HepG2 (cell line): ENCODE measurements around the gene XPOT. TPM values are rescaled to one million over a fixed set of nuclear protein-coding genes. Genes with fewer than 3 reads are reported as not detected.

Source experiments
- ATAC-seq: fragments of 200-7000 bp; cut with Tn5 transposase; 3 replicates; pipeline ENCODE4 v1.9.1; 2020; ENCODE audit warnings: mild to moderate bottlenecking, moderate library complexity
- BruUV-seq: library from RNA; stranded (reverse); fragments of 400-500 nt; replicated peaks from 2 replicates; lab custom pipeline; 2021; lab: Mats Ljungman, UMichigan
- CTCF ChIA-PET: fragments of 300-600 bp; formaldehyde crosslinking; extraction: SDS; loops from one replicate; lab custom pipeline; 2021; ENCODE audit warnings: low total read pairs, inconsistent platforms, low intra/inter-chr PET ratio; lab: Yijun Ruan, JAX
- POLR2A ChIA-PET: fragments of 350-600 bp; sonication (Branson Sonifier 250); formaldehyde crosslinking; loops from one replicate; lab custom pipeline; 2020; ENCODE audit warnings: antibody characterized with exemption, inconsistent platforms; lab: Yijun Ruan, JAX
- DNase-seq: peaks from one replicate; pipeline ENCODE4 v3.0.0-alpha.2; 2015; ENCODE audit warnings: low spot score
- FAIRE-seq: peaks from 3 replicates; lab custom pipeline; 2011; peaks lifted over from hg19 to GRCh38; lab: Jason Lieb, UNC
- H2AFZ ChIP-seq: one replicate; pipeline ENCODE4 v1.6.1; 2011; ENCODE audit warnings: low read length, inconsistent platforms
- H3K27ac ChIP-seq: fragments of 300-600 bp; 3 replicates; pipeline ENCODE4 v1.8.0; 2011; ENCODE audit warnings: mixed run types, mild to moderate bottlenecking, mixed read lengths, low read length, inconsistent platforms; ENCODE audit not compliant: insufficient read depth; ENCODE audit errors: extremely low read length
- H3K27me3 ChIP-seq, 2 experiments: fragments of 200-600 bp in 1 of 2; 2 replicates in 1 of 2; 3 replicates in 1 of 2; pipeline versions ENCODE4 v1.6.0 to v1.8.0; 2011; ENCODE audit warnings: low read length in 2 of 2, mild to moderate bottlenecking in 2 of 2, moderate library complexity in 2 of 2, inconsistent platforms in 1 of 2; ENCODE audit not compliant: insufficient read depth in 2 of 2, control insufficient read depth in 1 of 2
- H3K36me3 ChIP-seq, 2 experiments: fragments of 200-600 bp in 1 of 2; replicated peaks in 1 of 2; 2 replicates in 1 of 2; 3 replicates in 1 of 2; pipeline versions ENCODE4 v1.5.1 to v1.8.0; 2011; ENCODE audit warnings: low read length in 2 of 2, inconsistent platforms in 1 of 2; ENCODE audit not compliant: insufficient read depth in 2 of 2, control insufficient read depth in 1 of 2
- H3K4me1 ChIP-seq: 2 replicates; pipeline ENCODE4 v1.5.1; 2012; ENCODE audit warnings: low read length, inconsistent platforms; ENCODE audit not compliant: insufficient read depth
- H3K4me2 ChIP-seq: 2 replicates; pipeline ENCODE4 v1.6.0; 2011; ENCODE audit warnings: low read depth, low read length, inconsistent platforms
- H3K4me3 ChIP-seq, 3 experiments: fragments of 200-600 bp in 1 of 3; sonication (generic), shearing (Covaris generic) in 1 of 3; replicated peaks in 1 of 3; 2 replicates each; pipeline ENCODE4 v1.5.1; 2011 to 2016; ENCODE audit warnings: low read length in 3 of 3, inconsistent platforms in 2 of 3, low read depth in 2 of 3, mild to moderate bottlenecking in 2 of 3, control low read depth in 1 of 3, mixed read lengths in 1 of 3; ENCODE audit not compliant: insufficient read depth in 1 of 3
- H3K79me2 ChIP-seq: one replicate; pipeline ENCODE4 v1.6.1; 2011; ENCODE audit warnings: low read length, inconsistent platforms; ENCODE audit not compliant: insufficient read depth
- H3K9ac ChIP-seq: 2 replicates; pipeline ENCODE4 v1.6.0; 2011; ENCODE audit warnings: mild to moderate bottlenecking, low read depth, low read length, inconsistent platforms; ENCODE audit not compliant: insufficient read depth
- H3K9me3 ChIP-seq: 2 replicates; pipeline ENCODE4 v1.5.1; 2012; ENCODE audit warnings: mild to moderate bottlenecking, low read length
- H4K20me1 ChIP-seq: 2 replicates; pipeline ENCODE4 v1.6.0; 2011; ENCODE audit warnings: inconsistent platforms, mild to moderate bottlenecking, low read length, moderate library complexity; ENCODE audit not compliant: insufficient read depth
- CBX1 ChIP-seq: IDR thresholded peaks from one replicate; pipeline ENCODE4 v1.6.1; 2016; ENCODE audit warnings: antibody characterized with exemption, low read depth
- DMTF1 ChIP-seq: sonication (generic); formaldehyde crosslinking; IDR thresholded peaks from 2 replicates; pipeline ENCODE4 v1.4.0; 2020; ENCODE audit warnings: mild to moderate bottlenecking, missing genetic modification reagents
- MBD4 ChIP-seq: IDR thresholded peaks from 2 replicates; pipeline ENCODE4 v1.6.1; 2012; ENCODE audit warnings: low read length, inconsistent platforms, borderline replicate concordance
- MXD4 ChIP-seq: IDR thresholded peaks from 2 replicates; pipeline ENCODE4 v1.6.1; 2016; ENCODE audit warnings: mild to moderate bottlenecking, missing biosample characterization, missing genetic modification reagents
- NBN ChIP-seq: fragments of 450-650 bp; conservative IDR thresholded peaks from 2 replicates; pipeline ENCODE4 v1.6.1; 2017
- PBX3 ChIP-seq: sonication (generic); formaldehyde crosslinking; IDR thresholded peaks from 2 replicates; pipeline ENCODE4 v1.8.1; 2023; ENCODE audit warnings: missing genetic modification reagents, inconsistent platforms, borderline replicate concordance
- SIX1 ChIP-seq: sonication (generic); formaldehyde crosslinking; IDR thresholded peaks from 2 replicates; pipeline ENCODE4 v1.4.0; 2020; ENCODE audit warnings: missing genetic modification reagents, borderline replicate concordance
- SP140L ChIP-seq: sonication (generic); formaldehyde crosslinking; IDR thresholded peaks from 2 replicates; pipeline ENCODE4 v1.4.0; 2020; ENCODE audit warnings: missing genetic modification reagents, borderline replicate concordance
- ZBTB3 ChIP-seq: sonication (generic); formaldehyde crosslinking; IDR thresholded peaks from 2 replicates; pipeline ENCODE4 v1.4.0; 2020; ENCODE audit warnings: low read depth, mild to moderate bottlenecking, moderate library complexity, missing genetic modification reagents, borderline replicate concordance
- ZNF17 ChIP-seq: sonication (generic); formaldehyde crosslinking; IDR thresholded peaks from 2 replicates; pipeline ENCODE4 v1.5.0; 2020; ENCODE audit warnings: mild to moderate bottlenecking, missing genetic modification reagents
- ZNF746 ChIP-seq: sonication (generic); formaldehyde crosslinking; IDR thresholded peaks from 2 replicates; pipeline ENCODE4 v1.8.0; 2022; ENCODE audit warnings: mild to moderate bottlenecking, missing genetic modification reagents
- WGBS: methylation state at CpG from one replicate; pipeline ENCODE4 v1.1.6; 2017; ENCODE audit warnings: low lambda C conversion rate; 5-methylcytosine and 5-hydroxymethylcytosine counted together
- in situ Hi-C: cut with HindIII; loops from 2 replicates; pipeline ENCODE4 v1.10.0; 2017; ENCODE audit warnings: low pct_unique_long_range_greater_than_20kb; ENCODE audit not compliant: extremely low pct_ligation_motif_present
- intact Hi-C: fragments of 100-400 bp; cut with micrococcal nuclease; formaldehyde crosslinking; loops from one replicate; pipeline ENCODE4 v1.10.0; 2022; ENCODE audit not compliant: unreplicated experiment
- polyA plus RNA-seq, 8 experiments: library from polyadenylated mRNA; depleted of rRNA in 3 of 8; stranded (reverse) in 7 of 8; unstranded in 1 of 8; fragments of >200 nt; fragmentation: Illumina TruSeq in 4 of 8; extraction: Trizol in 4 of 8; gene quantifications; 2 replicates each; pipeline versions ENCODE4 v1.2.1 to v1.2.3, GENCODE V29; 2011 to 2016; ENCODE audit warnings: low read depth in 4 of 8, missing spikeins in 1 of 8, mixed read lengths in 1 of 8; ENCODE audit not compliant: insufficient read depth in 1 of 8
- total RNA-seq, 5 experiments: library from RNA; depleted of rRNA; stranded (reverse); fragments of >200 nt; fragmentation: Illumina TruSeq; extraction: Trizol; gene quantifications; 2 replicates each; pipeline ENCODE4 v1.2.3, GENCODE V29; 2016; ENCODE audit warnings: low read depth in 1 of 5
- TF ChIP-seq, protein P1 (sequence below): sonication (generic); formaldehyde crosslinking; IDR thresholded peaks from 2 replicates; pipeline ENCODE4 v1.4.0; 2020; ENCODE audit warnings: missing genetic modification reagents
- TF ChIP-seq, protein P2 (sequence below): sonication (generic); formaldehyde crosslinking; IDR thresholded peaks from 2 replicates; pipeline ENCODE4 v1.9.0; 2021; ENCODE audit warnings: mild to moderate bottlenecking, missing genetic modification reagents

Gene XPOT
- total and polyA plus RNA-seq, 2 of the 13 experiments (the other 11 are each of a cell fraction or from before 2014, with no cell fraction given), result 93.8 to 102 TPM

- DNase-seq, result no peak
- H3K79me2 ChIP-seq, result no peaks in the 10 kb centered on the region
- no peak overlapping the region for H2AFZ ChIP-seq
- ATAC-seq, result no peak
- in situ Hi-C loops, result no loop called here
- ChIA-PET POLR2A (no interaction called here), CTCF (no interaction called here)
- intact Hi-C loops, result no loop called here
- peaks cover 18 to 81% of the 10 kb centered on the region in 2 experiments for H3K36me3 ChIP-seq
- FAIRE-seq, result no peak
- H3K4me1 ChIP-seq, result no peaks in the 10 kb centered on the region
- BruUV-seq, result no TSS peak
- no peak overlapping the region for H3K4me2 ChIP-seq
- H3K27me3 ChIP-seq, result no peaks in the 10 kb centered on the region
- no peak overlapping the region for H3K4me3 ChIP-seq
- H3K27ac ChIP-seq, result no peak overlapping the region
- 0 out of 2 replicates have a peak, but pooled peaks cover 6% of the 10 kb centered on the region for H4K20me1 ChIP-seq
- H3K9me3 ChIP-seq, result no peaks in the 10 kb centered on the region
- no peak overlapping the region for H3K9ac ChIP-seq
- WGBS, result 97% methylated on average over 3 of the region's 3 CpGs
- TF ChIP-seq, protein P1, sequence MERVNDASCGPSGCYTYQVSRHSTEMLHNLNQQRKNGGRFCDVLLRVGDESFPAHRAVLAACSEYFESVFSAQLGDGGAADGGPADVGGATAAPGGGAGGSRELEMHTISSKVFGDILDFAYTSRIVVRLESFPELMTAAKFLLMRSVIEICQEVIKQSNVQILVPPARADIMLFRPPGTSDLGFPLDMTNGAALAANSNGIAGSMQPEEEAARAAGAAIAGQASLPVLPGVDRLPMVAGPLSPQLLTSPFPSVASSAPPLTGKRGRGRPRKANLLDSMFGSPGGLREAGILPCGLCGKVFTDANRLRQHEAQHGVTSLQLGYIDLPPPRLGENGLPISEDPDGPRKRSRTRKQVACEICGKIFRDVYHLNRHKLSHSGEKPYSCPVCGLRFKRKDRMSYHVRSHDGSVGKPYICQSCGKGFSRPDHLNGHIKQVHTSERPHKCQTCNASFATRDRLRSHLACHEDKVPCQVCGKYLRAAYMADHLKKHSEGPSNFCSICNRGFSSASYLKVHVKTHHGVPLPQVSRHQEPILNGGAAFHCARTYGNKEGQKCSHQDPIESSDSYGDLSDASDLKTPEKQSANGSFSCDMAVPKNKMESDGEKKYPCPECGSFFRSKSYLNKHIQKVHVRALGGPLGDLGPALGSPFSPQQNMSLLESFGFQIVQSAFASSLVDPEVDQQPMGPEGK, result no peak
- no peak for TF ChIP-seq ZNF746 (CRISPR knock-in tag)
- TF ChIP-seq ZBTB3 (CRISPR knock-in tag), result no peak
- TF ChIP-seq SIX1 (CRISPR knock-in tag), result no peak
- TF ChIP-seq SP140L (CRISPR knock-in tag), result no peak
- TF ChIP-seq ZNF17 (CRISPR knock-in tag), result no peak
- no peak for TF ChIP-seq MXD4 (CRISPR knock-in tag)
- TF ChIP-seq, protein P2, sequence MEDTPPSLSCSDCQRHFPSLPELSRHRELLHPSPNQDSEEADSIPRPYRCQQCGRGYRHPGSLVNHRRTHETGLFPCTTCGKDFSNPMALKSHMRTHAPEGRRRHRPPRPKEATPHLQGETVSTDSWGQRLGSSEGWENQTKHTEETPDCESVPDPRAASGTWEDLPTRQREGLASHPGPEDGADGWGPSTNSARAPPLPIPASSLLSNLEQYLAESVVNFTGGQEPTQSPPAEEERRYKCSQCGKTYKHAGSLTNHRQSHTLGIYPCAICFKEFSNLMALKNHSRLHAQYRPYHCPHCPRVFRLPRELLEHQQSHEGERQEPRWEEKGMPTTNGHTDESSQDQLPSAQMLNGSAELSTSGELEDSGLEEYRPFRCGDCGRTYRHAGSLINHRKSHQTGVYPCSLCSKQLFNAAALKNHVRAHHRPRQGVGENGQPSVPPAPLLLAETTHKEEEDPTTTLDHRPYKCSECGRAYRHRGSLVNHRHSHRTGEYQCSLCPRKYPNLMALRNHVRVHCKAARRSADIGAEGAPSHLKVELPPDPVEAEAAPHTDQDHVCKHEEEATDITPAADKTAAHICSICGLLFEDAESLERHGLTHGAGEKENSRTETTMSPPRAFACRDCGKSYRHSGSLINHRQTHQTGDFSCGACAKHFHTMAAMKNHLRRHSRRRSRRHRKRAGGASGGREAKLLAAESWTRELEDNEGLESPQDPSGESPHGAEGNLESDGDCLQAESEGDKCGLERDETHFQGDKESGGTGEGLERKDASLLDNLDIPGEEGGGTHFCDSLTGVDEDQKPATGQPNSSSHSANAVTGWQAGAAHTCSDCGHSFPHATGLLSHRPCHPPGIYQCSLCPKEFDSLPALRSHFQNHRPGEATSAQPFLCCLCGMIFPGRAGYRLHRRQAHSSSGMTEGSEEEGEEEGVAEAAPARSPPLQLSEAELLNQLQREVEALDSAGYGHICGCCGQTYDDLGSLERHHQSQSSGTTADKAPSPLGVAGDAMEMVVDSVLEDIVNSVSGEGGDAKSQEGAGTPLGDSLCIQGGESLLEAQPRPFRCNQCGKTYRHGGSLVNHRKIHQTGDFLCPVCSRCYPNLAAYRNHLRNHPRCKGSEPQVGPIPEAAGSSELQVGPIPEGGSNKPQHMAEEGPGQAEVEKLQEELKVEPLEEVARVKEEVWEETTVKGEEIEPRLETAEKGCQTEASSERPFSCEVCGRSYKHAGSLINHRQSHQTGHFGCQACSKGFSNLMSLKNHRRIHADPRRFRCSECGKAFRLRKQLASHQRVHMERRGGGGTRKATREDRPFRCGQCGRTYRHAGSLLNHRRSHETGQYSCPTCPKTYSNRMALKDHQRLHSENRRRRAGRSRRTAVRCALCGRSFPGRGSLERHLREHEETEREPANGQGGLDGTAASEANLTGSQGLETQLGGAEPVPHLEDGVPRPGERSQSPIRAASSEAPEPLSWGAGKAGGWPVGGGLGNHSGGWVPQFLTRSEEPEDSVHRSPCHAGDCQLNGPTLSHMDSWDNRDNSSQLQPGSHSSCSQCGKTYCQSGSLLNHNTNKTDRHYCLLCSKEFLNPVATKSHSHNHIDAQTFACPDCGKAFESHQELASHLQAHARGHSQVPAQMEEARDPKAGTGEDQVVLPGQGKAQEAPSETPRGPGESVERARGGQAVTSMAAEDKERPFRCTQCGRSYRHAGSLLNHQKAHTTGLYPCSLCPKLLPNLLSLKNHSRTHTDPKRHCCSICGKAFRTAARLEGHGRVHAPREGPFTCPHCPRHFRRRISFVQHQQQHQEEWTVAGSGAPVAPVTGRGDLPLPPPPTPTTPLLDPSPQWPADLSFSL (CRISPR knock-in tag), result no peak
- no peak for TF ChIP-seq PBX3 (CRISPR knock-in tag)
- TF ChIP-seq MBD4, result no peak
- TF ChIP-seq CBX1, result no peak
- TF ChIP-seq NBN, result no peak
- TF ChIP-seq DMTF1, result no peak
These were observed 15.5 kb downstream of the XPOT start for GRCh38 chr12:64419696-64420095.
